ENCODE measurements around the gene MPP4.
"Not testable (repeated sequence)": the region's sequence is repeated elsewhere in the genome, so short reads cannot be mapped to it uniquely, and the experiment has no call there.

The MPP4 gene

DNA sequence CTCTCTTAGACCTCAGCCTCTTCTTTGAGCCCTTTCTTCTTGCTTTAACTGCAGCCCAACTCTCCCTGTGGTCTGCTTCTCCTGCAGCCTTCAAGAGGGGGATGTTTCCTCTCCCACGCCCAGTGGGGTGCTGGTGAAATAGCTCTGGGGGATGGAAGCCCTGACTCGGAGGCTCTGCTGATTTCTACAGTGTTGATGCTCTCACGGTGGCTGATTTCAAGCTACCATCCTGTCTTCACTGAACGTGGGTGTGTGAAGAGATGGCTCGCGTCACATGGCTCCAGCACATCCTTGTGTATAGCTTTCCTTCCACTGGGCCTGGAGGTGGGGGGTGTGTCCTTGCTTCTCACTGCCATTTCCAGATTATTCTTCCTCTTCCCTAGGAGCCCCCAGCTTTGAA lies 20.0 kb downstream of the MPP4 start:
- Histone ChIP-seq H3K4me1 (ENCODE audit: control insufficient read depth in 5 of 5, insufficient read depth in 5 of 5, low read length in 5 of 5) (peaks cover 0 to 2% (median 0%) of the 10 kb centered on the region in 5 donors), H3K36me3 (ENCODE audit: control insufficient read depth in 5 of 5, insufficient read depth in 5 of 5, low read length in 5 of 5) (no peaks in the 10 kb centered on the region), H3K9me3 (ENCODE audit: control insufficient read depth in 5 of 5, low read length in 5 of 5) (no peaks in the 10 kb centered on the region), H3K4me3 (ENCODE audit: low read depth in 1 of 5, low read length in 5 of 5) (no peak overlapping the region), H3K27me3 (ENCODE audit: control insufficient read depth in 5 of 5, insufficient read depth in 4 of 5, low read length in 5 of 5) (peaks cover 0 to 3% (median 0%) of the 10 kb centered on the region in 5 donors), H3K9ac (ENCODE audit: low read length in 5 of 5) (no peak overlapping the region), H3K27ac (ENCODE audit: low read depth, low read length) (no peak overlapping the region)

GRCh38 chr2:201675454-201675853 lies 23.0 kb downstream of the MPP4 start:
- no peaks in the 10 kb centered on the region for H3K4me1 ChIP-seq (ENCODE audit: control insufficient read depth in 5 of 5, insufficient read depth in 5 of 5, low read length in 5 of 5)
- H3K4me3 ChIP-seq (ENCODE audit: low read depth in 1 of 5, low read length in 5 of 5) = no peak overlapping the region
- H3K9ac ChIP-seq (ENCODE audit: low read length in 5 of 5) = no peak overlapping the region
- H3K27ac ChIP-seq (ENCODE audit: low read depth, low read length) = no peak overlapping the region
- H3K36me3 ChIP-seq (ENCODE audit: control insufficient read depth in 5 of 5, insufficient read depth in 5 of 5, low read length in 5 of 5) = no peaks in the 10 kb centered on the region
- H3K27me3 ChIP-seq (ENCODE audit: control insufficient read depth in 5 of 5, insufficient read depth in 4 of 5, low read length in 5 of 5) = no peaks in the 10 kb centered on the region
- H3K9me3 ChIP-seq (ENCODE audit: control insufficient read depth in 5 of 5, low read length in 5 of 5) = no peaks in the 10 kb centered on the region

- no peaks in the 10 kb centered on the region for H3K36me3 ChIP-seq (ENCODE audit: control insufficient read depth in 5 of 5, insufficient read depth in 5 of 5, low read length in 5 of 5)
These were observed 23.6 kb downstream of the MPP4 start for GRCh38 chr2:201674794-201675193.

GRCh38 chr2:201674298-201674697 lies 24.1 kb downstream of the MPP4 start:
- Histone ChIP-seq H3K4me1 (ENCODE audit: control insufficient read depth in 5 of 5, insufficient read depth in 5 of 5, low read length in 5 of 5) (no peaks in the 10 kb centered on the region), H3K27ac (ENCODE audit: low read depth, low read length) (no peak overlapping the region), H3K36me3 (ENCODE audit: control insufficient read depth in 5 of 5, insufficient read depth in 5 of 5, low read length in 5 of 5) (no peaks in the 10 kb centered on the region), H3K4me3 (ENCODE audit: low read depth in 1 of 5, low read length in 5 of 5) (no peak overlapping the region), H3K27me3 (ENCODE audit: control insufficient read depth in 5 of 5, insufficient read depth in 4 of 5, low read length in 5 of 5) (no peaks in the 10 kb centered on the region), H3K9me3 (ENCODE audit: control insufficient read depth in 5 of 5, low read length in 5 of 5) (no peaks in the 10 kb centered on the region), H3K9ac (ENCODE audit: low read length in 5 of 5) (no peak overlapping the region)

More at GRCh38 chr2:201674794-201675193, 23.6 kb downstream of the MPP4 start:
- no peak overlapping the region for H3K4me3 ChIP-seq (ENCODE audit: low read depth in 1 of 5, low read length in 5 of 5)
- H3K27ac ChIP-seq (ENCODE audit: low read depth, low read length) = no peak overlapping the region
- no peaks in the 10 kb centered on the region for H3K4me1 ChIP-seq (ENCODE audit: control insufficient read depth in 5 of 5, insufficient read depth in 5 of 5, low read length in 5 of 5)
- H3K27me3 ChIP-seq (ENCODE audit: control insufficient read depth in 5 of 5, insufficient read depth in 4 of 5, low read length in 5 of 5) = no peaks in the 10 kb centered on the region
- no peaks in the 10 kb centered on the region for H3K9me3 ChIP-seq (ENCODE audit: control insufficient read depth in 5 of 5, low read length in 5 of 5)
- H3K9ac ChIP-seq (ENCODE audit: low read length in 5 of 5) = no peak overlapping the region

- Histone ChIP-seq H3K4me1 (ENCODE audit: control insufficient read depth in 5 of 5, insufficient read depth in 5 of 5, low read length in 5 of 5) (no peaks in the 10 kb centered on the region), H3K9ac (ENCODE audit: low read length in 5 of 5) (no peak overlapping the region), H3K27ac (ENCODE audit: low read depth, low read length) (no peak overlapping the region), H3K27me3 (ENCODE audit: control insufficient read depth in 5 of 5, insufficient read depth in 4 of 5, low read length in 5 of 5) (no peaks in the 10 kb centered on the region), H3K9me3 (ENCODE audit: control insufficient read depth in 5 of 5, low read length in 5 of 5) (no peaks in the 10 kb centered on the region), H3K4me3 (ENCODE audit: low read depth in 1 of 5, low read length in 5 of 5) (no peak overlapping the region), H3K36me3 (ENCODE audit: control insufficient read depth in 5 of 5, insufficient read depth in 5 of 5, low read length in 5 of 5) (no peaks in the 10 kb centered on the region)
These were observed 24.9 kb downstream of the MPP4 start for GRCh38 chr2:201673546-201673945.

DNA sequence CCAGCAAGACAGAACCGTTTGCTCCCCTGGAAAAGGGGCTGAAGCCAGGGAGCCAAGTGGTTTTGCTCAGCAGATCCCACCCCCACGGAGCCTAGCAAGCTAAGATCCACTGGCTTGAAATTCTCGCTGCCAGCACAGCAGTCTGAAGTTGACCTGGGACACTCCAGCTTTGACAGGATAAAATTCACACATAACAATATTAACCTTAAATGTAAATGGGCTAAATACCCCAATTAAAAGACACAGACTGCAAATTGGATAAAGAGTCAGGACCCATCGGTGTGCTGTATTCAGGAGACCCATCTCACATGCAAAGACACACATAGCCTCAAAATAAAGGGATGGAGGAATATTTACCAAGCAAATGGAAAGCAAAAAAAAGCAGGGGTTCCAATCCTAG lies 27.2 kb downstream of the MPP4 start:
- H3K9ac ChIP-seq (ENCODE audit: low read length in 5 of 5); H3K4me3 ChIP-seq (ENCODE audit: low read depth in 1 of 5, low read length in 5 of 5); H3K4me1 ChIP-seq (ENCODE audit: control insufficient read depth in 5 of 5, insufficient read depth in 5 of 5, low read length in 5 of 5); H3K36me3 ChIP-seq (ENCODE audit: control insufficient read depth in 5 of 5, insufficient read depth in 5 of 5, low read length in 5 of 5); H3K27ac ChIP-seq (ENCODE audit: low read depth, low read length); H3K9me3 ChIP-seq (ENCODE audit: control insufficient read depth in 5 of 5, low read length in 5 of 5); H3K27me3 ChIP-seq (ENCODE audit: control insufficient read depth in 5 of 5, insufficient read depth in 4 of 5, low read length in 5 of 5): not testable (repeated sequence)

- Histone ChIP-seq H3K4me3 (ENCODE audit: low read depth in 1 of 5, low read length in 5 of 5) (no peak overlapping the region), H3K4me1 (ENCODE audit: control insufficient read depth in 5 of 5, insufficient read depth in 5 of 5, low read length in 5 of 5) (no peaks in the 10 kb centered on the region), H3K9ac (ENCODE audit: low read length in 5 of 5) (no peak overlapping the region), H3K27me3 (ENCODE audit: control insufficient read depth in 5 of 5, insufficient read depth in 4 of 5, low read length in 5 of 5) (no peaks in the 10 kb centered on the region), H3K9me3 (ENCODE audit: control insufficient read depth in 5 of 5, low read length in 5 of 5) (no peaks in the 10 kb centered on the region), H3K27ac (ENCODE audit: low read depth, low read length) (no peak overlapping the region), H3K36me3 (ENCODE audit: control insufficient read depth in 5 of 5, insufficient read depth in 5 of 5, low read length in 5 of 5) (no peaks in the 10 kb centered on the region)
These were observed 28.6 kb downstream of the MPP4 start for GRCh38 chr2:201669865-201670264.

DNA sequence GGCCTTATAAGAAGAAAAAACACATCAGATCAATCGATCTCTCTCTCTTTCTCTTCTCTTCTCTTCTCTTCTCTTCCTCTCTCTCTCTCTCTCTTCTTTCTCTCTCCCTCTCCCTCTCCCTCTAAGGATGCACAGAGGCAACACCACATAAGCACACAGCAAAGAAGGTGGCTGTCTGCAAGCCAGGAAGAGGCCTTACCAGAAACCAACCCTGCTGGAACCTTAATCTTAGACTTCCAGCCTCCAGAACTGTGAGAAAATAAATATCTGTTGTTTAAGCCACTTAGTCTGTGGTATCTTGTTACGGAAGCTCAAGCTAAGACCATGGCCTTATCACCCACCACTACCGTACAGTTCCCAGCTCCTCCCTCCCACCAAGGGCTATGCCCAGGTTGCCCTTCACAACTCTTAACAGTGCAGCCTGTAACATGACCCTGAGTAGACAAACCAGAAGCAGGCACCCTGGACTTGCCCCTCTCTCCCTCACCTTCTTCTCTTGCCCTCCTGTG lies 30.0 kb downstream of the MPP4 start:
- Histone ChIP-seq H3K27me3 (ENCODE audit: control insufficient read depth in 5 of 5, insufficient read depth in 4 of 5, low read length in 5 of 5) (no peaks in the 10 kb centered on the region), H3K27ac (ENCODE audit: low read depth, low read length) (no peak overlapping the region), H3K4me1 (ENCODE audit: control insufficient read depth in 5 of 5, insufficient read depth in 5 of 5, low read length in 5 of 5) (no peaks in the 10 kb centered on the region), H3K9me3 (ENCODE audit: control insufficient read depth in 5 of 5, low read length in 5 of 5) (no peaks in the 10 kb centered on the region), H3K36me3 (ENCODE audit: control insufficient read depth in 5 of 5, insufficient read depth in 5 of 5, low read length in 5 of 5) (no peaks in the 10 kb centered on the region), H3K4me3 (ENCODE audit: low read depth in 1 of 5, low read length in 5 of 5) (no peak overlapping the region), H3K9ac (ENCODE audit: low read length in 5 of 5) (no peak overlapping the region)

DNA sequence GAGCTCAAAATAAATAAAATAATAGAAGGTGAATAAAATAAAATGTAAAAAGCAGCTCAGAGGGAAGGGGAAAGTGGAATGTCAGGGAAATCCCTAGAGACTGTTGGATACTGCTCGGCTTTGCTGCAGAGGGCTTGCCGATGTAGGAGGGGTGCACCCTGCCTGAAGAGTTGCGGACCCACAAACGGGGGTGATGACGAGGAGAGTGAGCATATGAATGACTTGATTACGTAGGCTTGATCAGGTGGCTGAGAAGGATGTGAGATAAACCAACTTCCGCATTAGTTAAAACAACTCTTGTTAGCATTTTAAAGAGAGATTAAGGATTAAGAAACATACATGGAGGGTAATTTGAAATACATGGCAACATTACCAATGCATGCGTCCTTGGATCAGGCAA lies 34.1 kb downstream of the MPP4 start:
- no peak overlapping the region for H3K9ac ChIP-seq (ENCODE audit: low read length in 5 of 5)
- H3K36me3 ChIP-seq (ENCODE audit: control insufficient read depth in 5 of 5, insufficient read depth in 5 of 5, low read length in 5 of 5) = no peaks in the 10 kb centered on the region
- no peak overlapping the region for H3K27ac ChIP-seq (ENCODE audit: low read depth, low read length)
- H3K4me1 ChIP-seq (ENCODE audit: control insufficient read depth in 5 of 5, insufficient read depth in 5 of 5, low read length in 5 of 5) = peaks cover 0 to 4% (median 0%) of the 10 kb centered on the region in 5 donors
- H3K9me3 ChIP-seq (ENCODE audit: control insufficient read depth in 5 of 5, low read length in 5 of 5) = no peaks in the 10 kb centered on the region
- H3K4me3 ChIP-seq (ENCODE audit: low read depth in 1 of 5, low read length in 5 of 5) = no peak overlapping the region
- H3K27me3 ChIP-seq (ENCODE audit: control insufficient read depth in 5 of 5, insufficient read depth in 4 of 5, low read length in 5 of 5) = no peaks in the 10 kb centered on the region

- H3K27me3 ChIP-seq (ENCODE audit: control insufficient read depth in 5 of 5, insufficient read depth in 4 of 5, low read length in 5 of 5) = no peaks in the 10 kb centered on the region
- no peak overlapping the region for H3K27ac ChIP-seq (ENCODE audit: low read depth, low read length)
- no peak overlapping the region for H3K4me3 ChIP-seq (ENCODE audit: low read depth in 1 of 5, low read length in 5 of 5)
These were observed 37.1 kb downstream of the MPP4 start for GRCh38 chr2:201661366-201661765.

More at GRCh38 chr2:201661366-201661765, 37.1 kb downstream of the MPP4 start:
- Histone ChIP-seq H3K36me3 (ENCODE audit: control insufficient read depth in 5 of 5, insufficient read depth in 5 of 5, low read length in 5 of 5) (no peaks in the 10 kb centered on the region), H3K4me1 (ENCODE audit: control insufficient read depth in 5 of 5, insufficient read depth in 5 of 5, low read length in 5 of 5) (peaks cover 0 to 4% (median 0%) of the 10 kb centered on the region in 5 donors), H3K9ac (ENCODE audit: low read length in 5 of 5) (no peak overlapping the region), H3K9me3 (ENCODE audit: control insufficient read depth in 5 of 5, low read length in 5 of 5) (no peaks in the 10 kb centered on the region)

Measured in subcutaneous abdominal adipose tissue (tissue), 5 donors.